Activated B cell treated with CpG ODN at 0.5 μM for 24 hours (primary cell): Measurements from ENCODE around the gene EXOC3. TPM values are rescaled to one million over a fixed set of nuclear protein-coding genes. Genes with fewer than 3 reads are reported as not detected.

Experiments used
- ATAC-seq: fragments of 200-7000 bp; cut with Tn5 transposase; one replicate; pipeline ENCODE4 v1.10.0; 2021; ENCODE audit warnings: low read depth, mild to moderate bottlenecking, moderate library complexity
- CTCF ChIA-PET: fragments of 350-600 bp; sonication (Branson Sonifier 250); formaldehyde crosslinking; loops from one replicate; lab custom pipeline; 2021; ENCODE audit warnings: antibody characterized with exemption; lab: Charles Lee
- POLR2A ChIA-PET: fragments of 350-600 bp; sonication (Branson Sonifier 250); formaldehyde crosslinking; loops from one replicate; lab custom pipeline; 2021; ENCODE audit warnings: antibody characterized with exemption; lab: Charles Lee
- DNase-seq: peaks from one replicate; pipeline ENCODE4 v3.0.0; 2022
- H3K27ac Mint-ChIP-seq: one replicate; pipeline ENCODE4 v1.8.0; 2020; ENCODE audit warnings: mixed read lengths
- H3K27me3 Mint-ChIP-seq: one replicate; pipeline ENCODE4 v1.8.0; 2021; ENCODE audit warnings: mixed read lengths
- H3K36me3 Mint-ChIP-seq: one replicate; pipeline ENCODE4 v1.8.0; 2021; ENCODE audit warnings: low read depth, mixed read lengths
- H3K4me1 Mint-ChIP-seq: one replicate; pipeline ENCODE4 v1.8.0; 2021; ENCODE audit warnings: mixed read lengths
- H3K4me3 Mint-ChIP-seq: one replicate; pipeline ENCODE4 v1.8.0; 2020; ENCODE audit warnings: mild to moderate bottlenecking, mixed read lengths
- H3K9me3 Mint-ChIP-seq: one replicate; pipeline ENCODE4 v1.8.0; 2020; ENCODE audit warnings: mixed read lengths
- intact Hi-C: fragments of 100-400 bp; cut with micrococcal nuclease; formaldehyde crosslinking; loops from one replicate; pipeline ENCODE4 v1.15.1; 2024
- total RNA-seq: library from RNA; stranded (reverse); gene quantifications from 2 replicates; pipeline ENCODE4 v1.2.3, GENCODE V29; 2022
- TF ChIP-seq, protein P1 (sequence below): fragments of 200-600 bp; IDR thresholded peaks from one replicate; pipeline ENCODE4 v1.8.0; 2022; ENCODE audit warnings: antibody characterized with exemption, mild to moderate bottlenecking

EXOC3 gene
- total RNA-seq, 1 donor from 2014 or later: 79.6 TPM

DNA sequence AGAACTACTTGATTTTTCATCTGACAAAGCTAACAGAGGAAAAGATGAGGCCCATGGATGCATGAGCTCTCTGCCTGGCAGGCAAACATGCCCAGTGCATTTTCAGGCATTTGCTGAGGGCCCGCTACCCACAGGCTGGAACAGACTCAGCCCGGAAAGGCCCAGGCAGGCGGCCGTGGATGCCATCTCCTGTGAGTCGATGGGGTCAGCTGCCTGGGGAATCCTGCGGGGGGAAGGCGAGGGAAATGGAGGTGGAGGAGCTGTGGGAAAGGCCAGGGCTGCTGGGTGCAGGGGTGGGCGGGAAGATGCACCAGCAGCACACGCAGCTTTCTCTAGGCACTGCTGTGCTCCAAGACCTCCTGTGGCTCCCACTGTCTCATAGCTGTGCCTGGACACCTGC lies 67.5 kb downstream of the EXOC3 start:
- CTCF ChIA-PET: no interaction called here

DNA sequence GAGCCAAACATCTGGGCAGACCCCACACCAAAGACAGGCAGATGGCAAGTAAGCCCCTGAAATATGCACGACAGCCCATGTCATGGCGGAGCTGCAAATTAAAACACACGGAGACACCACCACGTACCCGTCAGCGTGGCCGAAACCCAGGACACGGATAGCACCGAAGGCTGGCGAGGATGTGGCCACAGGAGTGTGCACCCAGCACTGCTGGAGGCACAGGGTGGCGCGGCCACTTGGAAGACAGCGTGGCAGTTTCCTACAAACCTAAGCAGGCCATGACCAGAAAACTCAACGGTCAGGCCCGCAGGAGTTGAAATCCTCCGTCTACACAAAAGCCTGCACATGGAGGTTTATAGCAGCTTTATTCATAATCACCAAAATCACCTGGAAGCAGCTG lies 68.5 kb downstream of the EXOC3 start:
- H3K4me3 Mint-ChIP-seq: no peak overlapping the region
- ChIA-PET CTCF (no interaction called here), POLR2A (no interaction called here)
- intact Hi-C loops: no loop called here
- H3K27me3 Mint-ChIP-seq: peaks cover 24% of the 10 kb centered on the region
- TF ChIP-seq, protein P1, sequence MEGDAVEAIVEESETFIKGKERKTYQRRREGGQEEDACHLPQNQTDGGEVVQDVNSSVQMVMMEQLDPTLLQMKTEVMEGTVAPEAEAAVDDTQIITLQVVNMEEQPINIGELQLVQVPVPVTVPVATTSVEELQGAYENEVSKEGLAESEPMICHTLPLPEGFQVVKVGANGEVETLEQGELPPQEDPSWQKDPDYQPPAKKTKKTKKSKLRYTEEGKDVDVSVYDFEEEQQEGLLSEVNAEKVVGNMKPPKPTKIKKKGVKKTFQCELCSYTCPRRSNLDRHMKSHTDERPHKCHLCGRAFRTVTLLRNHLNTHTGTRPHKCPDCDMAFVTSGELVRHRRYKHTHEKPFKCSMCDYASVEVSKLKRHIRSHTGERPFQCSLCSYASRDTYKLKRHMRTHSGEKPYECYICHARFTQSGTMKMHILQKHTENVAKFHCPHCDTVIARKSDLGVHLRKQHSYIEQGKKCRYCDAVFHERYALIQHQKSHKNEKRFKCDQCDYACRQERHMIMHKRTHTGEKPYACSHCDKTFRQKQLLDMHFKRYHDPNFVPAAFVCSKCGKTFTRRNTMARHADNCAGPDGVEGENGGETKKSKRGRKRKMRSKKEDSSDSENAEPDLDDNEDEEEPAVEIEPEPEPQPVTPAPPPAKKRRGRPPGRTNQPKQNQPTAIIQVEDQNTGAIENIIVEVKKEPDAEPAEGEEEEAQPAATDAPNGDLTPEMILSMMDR: no peak
- ATAC-seq (no peak), DNase-seq (no peak)
- peaks cover 3% of the 10 kb centered on the region for H3K4me1 Mint-ChIP-seq
- H3K9me3 Mint-ChIP-seq: no peaks in the 10 kb centered on the region
- H3K36me3 Mint-ChIP-seq: no peaks in the 10 kb centered on the region
- no peak overlapping the region for H3K27ac Mint-ChIP-seq

More for the DNA sequence above, 67.5 kb downstream of the EXOC3 start:
- TF ChIP-seq, protein P1: no peak
- Mint-ChIP-seq H3K27me3 (peaks cover 18% of the 10 kb centered on the region), H3K4me1 (peaks cover 3% of the 10 kb centered on the region), H3K36me3 (no peaks in the 10 kb centered on the region), H3K27ac (no peak overlapping the region), H3K4me3 (no peak overlapping the region), H3K9me3 (no peaks in the 10 kb centered on the region)
- DNase-seq (no peak), ATAC-seq (no peak)
- intact Hi-C loops: no loop called here
- POLR2A ChIA-PET: no interaction called here

DNA sequence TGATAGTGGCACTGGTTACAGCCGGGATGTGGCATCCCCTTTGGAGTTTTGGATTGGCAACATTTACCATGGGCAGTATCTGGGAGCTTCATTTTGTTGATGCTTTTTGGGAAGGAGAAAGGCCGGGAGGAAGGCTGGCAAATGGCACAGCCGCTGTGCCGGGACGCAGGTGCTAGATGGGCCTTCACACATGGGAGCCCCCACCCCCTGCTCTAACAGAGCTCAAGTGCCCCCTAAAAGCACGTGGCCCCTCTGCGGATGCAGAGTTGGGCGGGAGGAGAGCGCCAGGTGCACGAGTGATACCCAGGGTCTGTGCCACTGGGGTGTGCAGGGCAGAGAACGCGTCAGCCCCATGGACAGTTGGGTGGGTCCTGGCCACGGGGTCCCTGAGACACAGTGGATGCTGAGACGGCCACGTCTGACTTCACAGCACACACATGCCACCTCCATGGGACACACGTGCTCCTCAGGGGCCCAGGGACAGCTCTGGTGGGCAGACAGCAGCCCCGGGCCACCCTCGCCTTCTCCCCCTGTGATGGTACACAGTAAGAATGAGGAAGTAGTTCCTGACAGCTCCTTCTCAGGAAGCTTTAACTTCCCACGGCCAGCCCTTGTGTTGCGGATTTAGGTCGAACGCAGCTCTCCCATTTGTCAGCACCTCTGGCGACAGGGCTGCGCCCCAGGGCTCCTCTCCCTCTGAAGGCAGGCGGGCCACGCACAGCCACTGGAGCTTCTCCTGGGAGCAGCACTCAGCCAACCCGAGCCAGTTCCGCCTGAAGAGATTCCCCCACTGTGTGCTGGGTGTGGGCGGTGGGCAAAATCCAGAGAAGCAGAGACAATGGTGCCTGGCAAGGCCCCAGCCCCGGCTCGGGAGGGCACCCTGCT lies 70.5 kb downstream of the EXOC3 start:
- peak overlapping the region; percentile 13 for H3K27ac Mint-ChIP-seq
- no peak overlapping the region for H3K4me3 Mint-ChIP-seq
- peaks cover 37% of the 10 kb centered on the region for H3K27me3 Mint-ChIP-seq
- ChIA-PET CTCF (no interaction called here), POLR2A (no interaction called here)
- no peak for ATAC-seq
- intact Hi-C loops: no loop called here
- H3K36me3 Mint-ChIP-seq: no peaks in the 10 kb centered on the region
- H3K4me1 Mint-ChIP-seq: peaks cover 3% of the 10 kb centered on the region
- TF ChIP-seq, protein P1: no peak
- no peak for DNase-seq
- H3K9me3 Mint-ChIP-seq: no peaks in the 10 kb centered on the region

DNA sequence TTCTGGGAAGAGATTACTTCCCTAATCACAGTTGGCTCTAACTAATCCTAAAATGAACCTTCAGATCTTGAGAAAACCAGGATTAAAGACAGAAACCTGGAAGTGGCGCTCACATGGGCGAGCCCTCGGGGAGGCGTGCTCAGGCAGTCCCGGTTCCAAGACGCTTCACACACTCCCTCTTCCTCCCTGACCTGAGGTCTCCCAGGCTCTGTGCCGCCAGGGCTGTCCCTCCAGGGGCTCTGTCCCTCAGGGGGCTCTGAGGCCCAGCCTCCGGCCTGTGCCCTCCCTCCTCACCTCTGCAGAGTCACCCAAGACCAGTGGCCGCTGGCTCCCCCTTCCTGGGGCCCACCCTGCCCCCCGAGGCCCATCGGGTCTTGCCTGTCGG lies 71.1 kb downstream of the EXOC3 start:
- Mint-ChIP-seq H3K4me1 (peaks cover 3% of the 10 kb centered on the region), H3K9me3 (no peaks in the 10 kb centered on the region), H3K36me3 (no peaks in the 10 kb centered on the region), H3K27me3 (peaks cover 41% of the 10 kb centered on the region), H3K27ac (no peak overlapping the region), H3K4me3 (no peak overlapping the region)
- DNase-seq (no peak), ATAC-seq (no peak)
- TF ChIP-seq, protein P1: no peak
- intact Hi-C loops: no loop called here
- POLR2A ChIA-PET: no interaction called here
- CTCF ChIA-PET: no interaction called here

DNA sequence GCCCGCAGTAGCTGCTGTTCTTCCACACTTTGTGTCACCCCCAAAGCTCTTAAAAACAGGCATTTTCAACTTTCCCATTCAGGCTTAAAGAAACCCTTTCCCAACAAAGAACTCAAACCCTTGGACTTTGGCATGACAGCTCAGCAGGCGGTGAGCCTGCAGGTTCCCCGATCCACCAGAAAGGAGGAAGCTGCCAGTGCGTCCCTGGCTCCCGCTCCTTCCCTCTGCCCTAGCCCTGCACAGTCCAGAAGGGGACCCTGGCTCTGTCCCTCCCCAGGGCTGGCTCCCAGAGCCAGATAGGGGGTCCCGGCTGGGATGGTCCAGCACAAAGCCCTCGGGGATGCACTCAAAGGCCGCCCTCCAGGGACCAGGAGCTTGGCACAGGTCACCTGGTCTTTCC lies 71.7 kb downstream of the EXOC3 start:
- H3K4me3 Mint-ChIP-seq: no peak overlapping the region
- peaks cover 3% of the 10 kb centered on the region for H3K4me1 Mint-ChIP-seq
- TF ChIP-seq, protein P1: no peak
- no peak overlapping the region for H3K27ac Mint-ChIP-seq
- no peaks in the 10 kb centered on the region for H3K36me3 Mint-ChIP-seq
- ATAC-seq: no peak
- H3K27me3 Mint-ChIP-seq: peaks cover 41% of the 10 kb centered on the region
- intact Hi-C loops: no loop called here
- ChIA-PET CTCF (no interaction called here), POLR2A (no interaction called here)
- no peak for DNase-seq
- H3K9me3 Mint-ChIP-seq: no peaks in the 10 kb centered on the region
